ENCODE data around the gene RPL29.
A peak's percentile ranks its signal among the peaks of the same experiment; 100 is the strongest.

Gene RPL29

DNA sequence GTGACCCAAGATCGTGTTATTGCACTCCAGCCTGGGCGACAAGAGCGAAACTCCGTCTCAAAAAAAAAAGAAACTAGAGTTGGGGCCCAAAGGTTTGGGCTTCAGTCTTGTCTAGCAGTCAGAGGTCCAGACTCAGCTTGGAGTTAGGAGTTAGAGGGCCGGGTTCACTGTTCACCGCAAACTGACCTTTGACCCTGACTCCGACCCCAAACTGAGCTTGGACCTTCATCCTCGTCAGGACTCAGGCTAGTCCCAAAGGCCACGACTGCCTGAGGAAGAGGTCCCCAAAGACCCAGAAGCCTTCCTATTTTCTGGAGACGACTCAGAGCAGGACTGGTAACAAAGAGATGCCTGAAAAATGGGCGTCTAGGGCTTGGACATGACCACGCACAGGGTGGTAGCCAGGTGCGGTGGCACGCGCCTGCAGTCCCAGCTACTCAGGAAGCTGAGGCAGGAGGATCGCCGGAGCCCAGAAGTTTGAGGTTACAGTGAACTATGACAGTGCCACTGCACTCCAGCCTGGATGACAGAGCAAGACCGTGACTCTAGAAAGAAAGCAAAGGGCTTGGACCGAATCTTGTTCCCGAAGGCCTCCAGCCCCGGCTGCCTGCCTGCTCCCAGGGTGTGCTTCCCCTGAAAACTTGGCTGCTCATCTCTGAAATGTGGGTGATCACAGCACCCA lies 22.8 kb upstream of the RPL29 start:
- Histone ChIP-seq H3K79me2 (ENCODE audit: control insufficient read depth, insufficient read depth, low read length, unreplicated experiment) (no peaks in the 10 kb centered on the region), H3K36me3 (ENCODE audit: insufficient read depth, low read length) (no peaks in the 10 kb centered on the region), H3K27me3 (ENCODE audit: insufficient read depth, low read length) (no peaks in the 10 kb centered on the region), H3K4me3 (ENCODE audit: low read depth, low read length) (no peak overlapping the region), H3K27ac (ENCODE audit: low read depth, low read length) (no peak overlapping the region), H2AFZ (ENCODE audit: low read length, unreplicated experiment) (no peak overlapping the region), H3K4me1 (ENCODE audit: control insufficient read depth, insufficient read depth, low read length, unreplicated experiment) (peaks cover 19% of the 10 kb centered on the region)

DNA sequence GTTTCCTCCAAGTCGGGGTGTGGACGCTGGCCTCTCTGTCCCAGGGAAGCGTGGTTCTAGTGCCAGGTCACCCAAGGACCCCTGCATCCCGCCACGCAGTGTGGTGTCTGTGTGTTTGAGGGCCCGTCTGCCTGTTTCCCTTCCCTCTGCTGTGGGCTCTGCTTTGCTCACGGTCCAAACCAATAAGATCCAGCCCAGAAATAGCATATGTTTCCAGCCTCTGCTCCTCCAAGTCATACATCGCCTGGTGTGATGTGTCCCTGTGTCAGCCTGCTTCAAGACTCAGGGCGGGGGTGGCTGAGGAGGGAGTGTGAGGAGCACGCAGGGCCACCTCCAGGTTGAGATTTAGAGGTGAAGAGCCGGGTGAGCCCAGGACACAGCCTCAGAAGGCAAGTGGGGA lies 21.9 kb upstream of the RPL29 start:
- Histone ChIP-seq H2AFZ (ENCODE audit: low read length, unreplicated experiment) (no peak overlapping the region), H3K79me2 (ENCODE audit: control insufficient read depth, insufficient read depth, low read length, unreplicated experiment) (no peaks in the 10 kb centered on the region), H3K27ac (ENCODE audit: low read depth, low read length) (no peak overlapping the region), H3K4me3 (ENCODE audit: low read depth, low read length) (no peak overlapping the region), H3K36me3 (ENCODE audit: insufficient read depth, low read length) (no peaks in the 10 kb centered on the region), H3K4me1 (ENCODE audit: control insufficient read depth, insufficient read depth, low read length, unreplicated experiment) (peaks cover 10% of the 10 kb centered on the region), H3K27me3 (ENCODE audit: insufficient read depth, low read length) (no peaks in the 10 kb centered on the region)

DNA sequence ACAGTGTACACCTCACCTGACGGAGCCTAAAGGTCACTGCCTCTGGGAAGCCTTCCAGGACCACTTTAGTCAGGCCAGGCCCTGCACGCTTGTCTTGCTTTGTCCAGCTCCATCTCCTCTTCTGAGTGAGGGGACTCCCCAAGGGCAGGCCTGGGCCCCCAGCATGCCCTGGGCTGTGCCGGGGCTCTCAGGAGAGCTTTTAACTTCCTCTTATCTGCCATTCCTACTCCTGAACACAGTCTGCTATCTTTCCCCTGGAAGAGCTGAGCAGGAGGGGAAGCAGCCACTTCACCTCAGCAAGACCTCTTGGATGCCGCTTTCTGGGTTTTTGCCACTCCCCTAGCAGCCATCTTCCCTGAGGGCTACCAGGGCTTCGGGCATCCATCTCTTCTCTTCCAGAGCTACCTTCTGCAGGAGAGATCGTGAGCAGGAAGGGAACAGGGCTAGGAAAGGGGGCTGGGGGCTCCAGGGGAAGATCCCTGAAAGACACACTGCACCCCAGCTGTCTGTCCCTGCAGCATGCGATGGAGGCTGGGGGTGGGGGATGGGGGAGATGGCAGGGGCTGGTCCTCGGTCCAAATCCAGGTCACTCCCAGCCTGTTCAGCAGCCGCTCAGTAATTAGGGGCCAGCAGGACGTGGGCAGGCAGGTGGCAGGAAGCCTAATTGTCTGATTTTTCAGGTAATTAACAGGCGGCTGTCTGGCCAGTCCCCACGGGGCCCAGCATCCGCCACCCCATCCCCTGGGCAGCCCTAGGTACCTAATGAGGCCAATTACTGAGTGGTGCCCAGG lies 19.9 kb upstream of the RPL29 start:
- Histone ChIP-seq H3K27me3 (ENCODE audit: insufficient read depth, low read length) (no peaks in the 10 kb centered on the region), H3K27ac (ENCODE audit: low read depth, low read length) (no peak overlapping the region), H3K4me1 (ENCODE audit: control insufficient read depth, insufficient read depth, low read length, unreplicated experiment) (no peaks in the 10 kb centered on the region)

DNA sequence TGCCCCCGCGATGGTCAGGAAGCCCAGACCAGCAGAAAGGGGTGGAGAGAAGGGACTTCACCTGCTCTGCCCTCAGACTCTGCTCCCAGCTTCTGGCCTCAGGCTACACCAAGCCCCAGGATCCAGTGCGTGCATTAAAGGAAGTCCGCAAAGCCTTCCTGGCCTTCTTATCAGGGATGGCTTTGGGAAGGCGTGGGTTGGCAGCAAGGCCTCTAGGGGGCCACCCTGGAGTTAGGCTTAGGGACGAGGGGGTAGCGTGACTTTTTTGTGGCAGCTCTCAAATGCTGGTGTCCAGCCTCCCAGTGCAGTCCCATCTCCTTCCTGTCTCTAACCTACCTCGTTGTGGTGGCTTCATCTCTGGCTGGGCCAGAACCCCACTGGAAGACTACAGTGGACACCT lies 18.9 kb upstream of the RPL29 start:
- no peaks in the 10 kb centered on the region for H3K79me2 ChIP-seq (ENCODE audit: control insufficient read depth, insufficient read depth, low read length, unreplicated experiment)
- no peak overlapping the region for H3K4me3 ChIP-seq (ENCODE audit: low read depth, low read length)
- H2AFZ ChIP-seq (ENCODE audit: low read length, unreplicated experiment): no peak overlapping the region
- no peaks in the 10 kb centered on the region for H3K36me3 ChIP-seq (ENCODE audit: insufficient read depth, low read length)
- no peaks in the 10 kb centered on the region for H3K4me1 ChIP-seq (ENCODE audit: control insufficient read depth, insufficient read depth, low read length, unreplicated experiment)
- no peak overlapping the region for H3K27ac ChIP-seq (ENCODE audit: low read depth, low read length)
- H3K27me3 ChIP-seq (ENCODE audit: insufficient read depth, low read length): no peaks in the 10 kb centered on the region

More for the DNA sequence above, 19.9 kb upstream of the RPL29 start:
- Histone ChIP-seq H3K4me3 (ENCODE audit: low read depth, low read length) (no peak overlapping the region), H3K79me2 (ENCODE audit: control insufficient read depth, insufficient read depth, low read length, unreplicated experiment) (no peaks in the 10 kb centered on the region), H3K36me3 (ENCODE audit: insufficient read depth, low read length) (no peaks in the 10 kb centered on the region), H2AFZ (ENCODE audit: low read length, unreplicated experiment) (no peak overlapping the region)

DNA sequence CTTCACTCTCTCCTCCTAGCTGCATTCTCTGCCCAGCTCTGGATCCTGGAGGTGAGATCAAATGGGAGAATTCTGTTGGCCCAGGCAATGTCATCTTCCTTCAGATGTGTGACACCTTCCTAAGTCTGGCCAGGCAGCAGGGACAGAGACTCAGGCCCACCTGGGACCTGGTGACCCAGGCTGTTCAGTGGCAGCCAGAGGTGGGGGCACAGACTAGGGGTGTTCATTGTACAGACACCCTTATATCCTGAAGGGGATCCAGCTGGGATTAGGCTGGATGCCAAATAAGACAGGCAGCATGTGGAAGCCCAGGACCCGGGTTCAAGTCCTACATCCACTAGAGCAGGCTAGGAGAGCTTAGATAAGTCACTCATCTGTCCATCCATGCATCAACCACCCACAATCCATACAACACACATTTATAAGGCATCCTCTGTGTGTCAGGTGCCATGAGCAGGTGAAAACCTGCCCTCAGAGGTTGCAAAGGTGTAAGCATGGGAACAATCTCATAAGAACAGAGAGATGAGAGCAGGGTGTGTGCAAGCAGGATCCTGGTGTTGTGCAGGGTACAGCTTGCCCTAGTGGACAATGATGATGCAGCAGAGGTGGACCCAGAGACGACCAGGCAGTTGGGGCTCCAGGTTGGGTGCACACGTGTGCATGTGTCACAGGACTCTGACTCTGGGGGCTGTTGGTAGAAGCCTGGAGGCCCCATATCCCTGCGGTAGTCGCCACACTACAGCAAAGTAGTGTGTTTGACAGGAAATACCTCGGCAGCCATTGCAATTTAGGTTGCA lies 18.3 kb upstream of the RPL29 start:
- Histone ChIP-seq H3K4me3 (ENCODE audit: low read depth, low read length) (no peak overlapping the region), H3K4me1 (ENCODE audit: control insufficient read depth, insufficient read depth, low read length, unreplicated experiment) (no peaks in the 10 kb centered on the region), H3K79me2 (ENCODE audit: control insufficient read depth, insufficient read depth, low read length, unreplicated experiment) (no peaks in the 10 kb centered on the region), H3K36me3 (ENCODE audit: insufficient read depth, low read length) (no peaks in the 10 kb centered on the region), H3K27ac (ENCODE audit: low read depth, low read length) (no peak overlapping the region), H2AFZ (ENCODE audit: low read length, unreplicated experiment) (no peak overlapping the region), H3K27me3 (ENCODE audit: insufficient read depth, low read length) (no peaks in the 10 kb centered on the region)

DNA sequence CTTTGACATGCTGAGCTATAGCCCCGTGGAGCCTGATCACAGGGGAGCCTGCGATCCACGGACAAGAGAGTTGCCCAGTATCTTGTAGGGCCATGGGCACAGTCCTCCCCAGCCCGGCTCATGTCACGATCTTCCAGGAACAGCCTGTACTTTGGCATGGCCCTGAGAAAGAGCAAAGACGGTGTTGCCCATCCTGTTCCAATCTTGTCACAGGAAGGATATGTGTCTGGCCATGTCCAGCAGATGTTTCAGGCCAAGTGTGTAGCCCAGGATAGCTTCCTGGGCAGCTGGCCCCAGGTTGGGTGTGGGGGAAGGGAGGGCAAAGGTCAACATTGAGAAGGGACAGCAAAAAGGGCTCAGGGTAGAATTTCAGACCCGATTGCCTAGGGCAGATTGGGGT lies 17.0 kb upstream of the RPL29 start:
- H3K79me2 ChIP-seq (ENCODE audit: control insufficient read depth, insufficient read depth, low read length, unreplicated experiment): no peaks in the 10 kb centered on the region
- no peaks in the 10 kb centered on the region for H3K4me1 ChIP-seq (ENCODE audit: control insufficient read depth, insufficient read depth, low read length, unreplicated experiment)
- H3K27me3 ChIP-seq (ENCODE audit: insufficient read depth, low read length): no peaks in the 10 kb centered on the region
- H2AFZ ChIP-seq (ENCODE audit: low read length, unreplicated experiment): no peak overlapping the region
- no peaks in the 10 kb centered on the region for H3K36me3 ChIP-seq (ENCODE audit: insufficient read depth, low read length)
- H3K27ac ChIP-seq (ENCODE audit: low read depth, low read length): no peak overlapping the region
- H3K4me3 ChIP-seq (ENCODE audit: low read depth, low read length): no peak overlapping the region

DNA sequence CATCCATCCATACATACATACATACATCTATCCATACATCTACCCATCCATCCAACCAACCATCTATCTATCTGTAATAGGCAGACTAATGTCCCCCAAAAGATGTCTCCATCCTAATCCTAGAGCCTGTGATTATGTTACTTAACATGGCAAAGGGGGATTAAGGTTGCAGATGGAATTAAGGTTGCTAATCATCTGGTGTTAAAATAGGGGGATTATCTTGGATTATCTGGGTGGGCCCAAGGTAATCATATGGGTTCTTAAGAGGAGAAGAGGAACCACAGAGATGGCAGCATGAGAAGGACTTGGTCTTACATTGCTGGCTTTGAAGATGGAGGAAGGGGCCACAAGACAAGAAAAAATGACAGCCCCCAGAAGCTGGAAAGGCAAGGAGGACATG lies 14.7 kb upstream of the RPL29 start:
- Histone ChIP-seq H3K36me3 (ENCODE audit: insufficient read depth, low read length) (no peaks in the 10 kb centered on the region), H2AFZ (ENCODE audit: low read length, unreplicated experiment) (no peak overlapping the region)

DNA sequence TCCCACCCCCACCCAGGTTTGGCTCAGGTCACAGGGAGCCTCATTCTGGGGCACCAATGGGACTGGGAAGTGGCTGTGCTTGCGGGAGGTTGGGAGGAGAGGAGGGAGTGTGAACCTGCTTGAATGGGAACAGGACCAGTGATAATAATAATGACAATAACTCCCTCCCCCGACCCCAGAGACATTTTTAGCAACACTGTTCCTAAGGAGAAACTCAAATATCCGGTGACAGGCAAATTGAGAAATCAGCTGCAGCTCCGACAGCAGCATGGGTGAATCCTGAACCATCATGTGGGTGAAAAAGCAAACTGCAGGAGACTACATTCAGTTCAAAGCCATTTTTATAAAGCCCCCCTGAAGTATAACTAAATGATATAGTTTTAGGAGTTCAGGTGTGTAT lies 11.6 kb upstream of the RPL29 start:
- H3K4me3 ChIP-seq (ENCODE audit: low read depth, low read length): no peak overlapping the region
- no peaks in the 10 kb centered on the region for H3K79me2 ChIP-seq (ENCODE audit: control insufficient read depth, insufficient read depth, low read length, unreplicated experiment)
- H3K4me1 ChIP-seq (ENCODE audit: control insufficient read depth, insufficient read depth, low read length, unreplicated experiment): peaks cover 14% of the 10 kb centered on the region
- H3K36me3 ChIP-seq (ENCODE audit: insufficient read depth, low read length): no peaks in the 10 kb centered on the region
- no peaks in the 10 kb centered on the region for H3K27me3 ChIP-seq (ENCODE audit: insufficient read depth, low read length)
- H3K27ac ChIP-seq (ENCODE audit: low read depth, low read length): no peak overlapping the region
- H2AFZ ChIP-seq (ENCODE audit: low read length, unreplicated experiment): no peak overlapping the region

More for the DNA sequence above, 14.7 kb upstream of the RPL29 start:
- H3K4me1 ChIP-seq (ENCODE audit: control insufficient read depth, insufficient read depth, low read length, unreplicated experiment): peaks cover 9% of the 10 kb centered on the region
- no peaks in the 10 kb centered on the region for H3K27me3 ChIP-seq (ENCODE audit: insufficient read depth, low read length)
- no peaks in the 10 kb centered on the region for H3K79me2 ChIP-seq (ENCODE audit: control insufficient read depth, insufficient read depth, low read length, unreplicated experiment)
- H3K4me3 ChIP-seq (ENCODE audit: low read depth, low read length): no peak overlapping the region
- no peak overlapping the region for H3K27ac ChIP-seq (ENCODE audit: low read depth, low read length)

DNA sequence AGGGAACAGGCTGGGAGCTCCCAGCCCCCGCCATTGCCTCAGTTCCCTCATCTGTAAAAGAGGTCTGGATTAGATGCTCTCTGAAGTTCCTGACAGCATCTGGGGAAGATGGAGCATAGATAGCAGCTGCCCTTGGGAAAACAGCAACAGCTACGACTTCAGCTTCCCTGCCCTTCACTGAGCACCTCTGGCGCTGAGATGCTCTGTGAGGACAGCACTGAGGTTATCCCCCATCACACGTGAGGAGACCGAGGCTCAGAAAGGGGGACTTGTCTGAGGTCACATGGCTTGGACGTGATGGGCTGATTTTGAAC lies 11.1 kb upstream of the RPL29 start:
- Histone ChIP-seq H3K36me3 (ENCODE audit: insufficient read depth, low read length) (no peaks in the 10 kb centered on the region), H3K79me2 (ENCODE audit: control insufficient read depth, insufficient read depth, low read length, unreplicated experiment) (no peaks in the 10 kb centered on the region), H3K4me1 (ENCODE audit: control insufficient read depth, insufficient read depth, low read length, unreplicated experiment) (peaks cover 14% of the 10 kb centered on the region), H3K27me3 (ENCODE audit: insufficient read depth, low read length) (no peaks in the 10 kb centered on the region), H2AFZ (ENCODE audit: low read length, unreplicated experiment) (no peak overlapping the region), H3K4me3 (ENCODE audit: low read depth, low read length) (no peak overlapping the region), H3K27ac (ENCODE audit: low read depth, low read length) (no peak overlapping the region)

DNA sequence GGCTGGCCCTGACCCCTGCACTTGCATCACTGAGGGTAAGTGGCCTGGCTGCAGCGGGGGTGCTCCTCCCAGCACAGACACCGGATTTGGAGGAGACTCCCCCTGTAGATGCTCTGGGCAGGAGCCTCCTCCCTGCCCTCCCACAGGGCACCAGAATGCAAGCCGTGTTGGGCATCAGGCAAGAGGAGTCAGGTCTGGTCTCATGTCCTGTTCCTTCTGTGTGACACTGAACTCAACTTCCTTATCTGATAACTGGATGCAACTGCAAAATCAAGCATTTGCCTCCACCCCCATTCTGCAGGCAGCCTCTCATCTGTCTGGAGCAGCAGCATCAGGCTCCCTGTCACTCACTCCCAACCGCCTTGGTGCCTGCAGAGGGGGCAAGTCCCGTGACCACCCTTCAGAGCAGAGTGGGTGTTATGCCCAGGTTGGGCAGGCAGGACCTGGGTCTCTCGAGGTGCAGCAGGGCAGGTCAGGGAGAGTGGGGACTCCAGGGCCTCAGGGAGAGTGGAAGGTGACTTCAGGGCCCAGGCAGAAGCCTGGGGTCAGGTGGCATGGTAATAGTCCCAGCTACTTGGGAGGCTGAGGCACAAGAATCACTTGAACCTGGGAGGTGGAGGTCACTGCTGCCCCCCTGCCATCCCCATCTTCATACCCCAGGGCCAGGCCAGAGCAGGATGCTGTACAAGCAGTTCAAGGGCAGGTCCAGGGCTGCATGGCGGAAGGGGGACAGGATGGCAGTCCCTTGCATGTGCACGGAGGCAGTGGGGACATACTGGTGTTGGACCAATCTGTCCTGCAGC lies 10.5 kb upstream of the RPL29 start:
- Histone ChIP-seq H3K27ac (ENCODE audit: low read depth, low read length) (no peak overlapping the region), H3K79me2 (ENCODE audit: control insufficient read depth, insufficient read depth, low read length, unreplicated experiment) (no peaks in the 10 kb centered on the region), H2AFZ (ENCODE audit: low read length, unreplicated experiment) (peak overlapping the region; percentile 39), H3K27me3 (ENCODE audit: insufficient read depth, low read length) (no peaks in the 10 kb centered on the region), H3K36me3 (ENCODE audit: insufficient read depth, low read length) (no peaks in the 10 kb centered on the region), H3K4me1 (ENCODE audit: control insufficient read depth, insufficient read depth, low read length, unreplicated experiment) (peaks cover 14% of the 10 kb centered on the region), H3K4me3 (ENCODE audit: low read depth, low read length) (no peak overlapping the region)

Data from ACC112 (cell line).